Neuron (in vitro differentiated cells): ENCODE measurements around the gene SRRM2.

ENCODE experiments used
- H2AFZ ChIP-seq: one replicate; pipeline ENCODE4 v1.6.1; 2013; ENCODE audit warnings: low read depth, mild to moderate bottlenecking, inconsistent platforms, low read length, moderate library complexity
- H3K27me3 ChIP-seq: one replicate; pipeline ENCODE4 v1.6.1; 2013; ENCODE audit warnings: low read length; ENCODE audit not compliant: insufficient read depth
- H3K36me3 ChIP-seq: one replicate; pipeline ENCODE4 v1.6.1; 2013; ENCODE audit warnings: low read length; ENCODE audit not compliant: insufficient read depth
- H3K4me1 ChIP-seq: one replicate; pipeline ENCODE4 v1.6.1; 2013; ENCODE audit warnings: low read length; ENCODE audit not compliant: insufficient read depth
- H3K4me3 ChIP-seq: 2 replicates; pipeline ENCODE4 v1.5.1; 2013; ENCODE audit warnings: mild to moderate bottlenecking, low read length, moderate library complexity
- H3K9me3 ChIP-seq: one replicate; pipeline ENCODE4 v1.6.1; 2013; ENCODE audit warnings: low read length

Gene SRRM2

GRCh38 chr16:2710021-2710710 is 42.3 kb upstream of the SRRM2 start:
- no peak overlapping the region for H3K4me3 ChIP-seq
- H3K36me3 ChIP-seq, result peaks cover 36% of the 10 kb centered on the region
- H3K9me3 ChIP-seq, result no peaks in the 10 kb centered on the region
- H3K4me1 ChIP-seq, result no peaks in the 10 kb centered on the region
- H2AFZ ChIP-seq, result no peak overlapping the region
- no peaks in the 10 kb centered on the region for H3K27me3 ChIP-seq

- no peaks in the 10 kb centered on the region for H3K4me1 ChIP-seq
- peaks cover 31% of the 10 kb centered on the region for H3K36me3 ChIP-seq
- H3K27me3 ChIP-seq, result no peaks in the 10 kb centered on the region
- H2AFZ ChIP-seq, result no peak overlapping the region
- no peak overlapping the region for H3K4me3 ChIP-seq
- no peaks in the 10 kb centered on the region for H3K9me3 ChIP-seq
Measured at GRCh38 chr16:2710711-2711231, 41.7 kb upstream of the SRRM2 start.

GRCh38 chr16:2711370-2712062 is 40.9 kb upstream of the SRRM2 start:
- peaks cover 25% of the 10 kb centered on the region for H3K36me3 ChIP-seq
- H3K4me3 ChIP-seq, result no peak overlapping the region
- H3K9me3 ChIP-seq, result no peaks in the 10 kb centered on the region
- no peak overlapping the region for H2AFZ ChIP-seq
- H3K27me3 ChIP-seq, result no peaks in the 10 kb centered on the region
- no peaks in the 10 kb centered on the region for H3K4me1 ChIP-seq

GRCh38 chr16:2712063-2712441 is 40.4 kb upstream of the SRRM2 start:
- Histone ChIP-seq H3K9me3 (no peaks in the 10 kb centered on the region), H3K27me3 (no peaks in the 10 kb centered on the region), H3K36me3 (peaks cover 24% of the 10 kb centered on the region), H3K4me1 (no peaks in the 10 kb centered on the region), H3K4me3 (no peak overlapping the region), H2AFZ (no peak overlapping the region)

GRCh38 chr16:2712546-2712945 is 39.9 kb upstream of the SRRM2 start:
- Histone ChIP-seq H3K27me3 (no peaks in the 10 kb centered on the region), H3K4me3 (no peak overlapping the region), H3K36me3 (peaks cover 19% of the 10 kb centered on the region), H2AFZ (no peak overlapping the region), H3K4me1 (no peaks in the 10 kb centered on the region), H3K9me3 (no peaks in the 10 kb centered on the region)

GRCh38 chr16:2713523-2713922 is 38.9 kb upstream of the SRRM2 start:
- Histone ChIP-seq H3K9me3 (no peaks in the 10 kb centered on the region), H3K27me3 (no peaks in the 10 kb centered on the region), H3K4me3 (no peak overlapping the region), H3K36me3 (peaks cover 9% of the 10 kb centered on the region), H2AFZ (no peak overlapping the region), H3K4me1 (no peaks in the 10 kb centered on the region)

- no peaks in the 10 kb centered on the region for H3K27me3 ChIP-seq
- no peaks in the 10 kb centered on the region for H3K4me1 ChIP-seq
- H3K9me3 ChIP-seq, result no peaks in the 10 kb centered on the region
- H3K36me3 ChIP-seq, result peaks cover 6% of the 10 kb centered on the region
- H3K4me3 ChIP-seq, result no peak overlapping the region
- H2AFZ ChIP-seq, result no peak overlapping the region
Measured at GRCh38 chr16:2713985-2714774, 38.3 kb upstream of the SRRM2 start.

- no peaks in the 10 kb centered on the region for H3K27me3 ChIP-seq
- H3K36me3 ChIP-seq, result peaks cover 3% of the 10 kb centered on the region
- no peak overlapping the region for H3K4me3 ChIP-seq
- H2AFZ ChIP-seq, result no peak overlapping the region
- no peaks in the 10 kb centered on the region for H3K9me3 ChIP-seq
- H3K4me1 ChIP-seq, result peaks cover 3% of the 10 kb centered on the region
Measured at GRCh38 chr16:2715064-2715463, 37.4 kb upstream of the SRRM2 start.

GRCh38 chr16:2715519-2715918 is 36.9 kb upstream of the SRRM2 start:
- Histone ChIP-seq H3K27me3 (no peaks in the 10 kb centered on the region), H3K9me3 (no peaks in the 10 kb centered on the region), H3K4me3 (no peak overlapping the region), H3K36me3 (peaks cover 3% of the 10 kb centered on the region), H3K4me1 (peaks cover 3% of the 10 kb centered on the region), H2AFZ (no peak overlapping the region)

- Histone ChIP-seq H2AFZ (no peak overlapping the region), H3K36me3 (peaks cover 3% of the 10 kb centered on the region), H3K27me3 (no peaks in the 10 kb centered on the region), H3K9me3 (no peaks in the 10 kb centered on the region), H3K4me1 (peaks cover 3% of the 10 kb centered on the region), H3K4me3 (no peak overlapping the region)
Measured at GRCh38 chr16:2715966-2716885, 36.2 kb upstream of the SRRM2 start.

- no peaks in the 10 kb centered on the region for H3K27me3 ChIP-seq
- H3K36me3 ChIP-seq, result peaks cover 3% of the 10 kb centered on the region
- H2AFZ ChIP-seq, result no peak overlapping the region
- no peak overlapping the region for H3K4me3 ChIP-seq
- no peaks in the 10 kb centered on the region for H3K9me3 ChIP-seq
- peaks cover 3% of the 10 kb centered on the region for H3K4me1 ChIP-seq
Measured at GRCh38 chr16:2716948-2717347, 35.5 kb upstream of the SRRM2 start.

GRCh38 chr16:2717383-2718263 is 34.8 kb upstream of the SRRM2 start:
- Histone ChIP-seq H3K4me1 (peaks cover 3% of the 10 kb centered on the region), H3K27me3 (no peaks in the 10 kb centered on the region), H3K9me3 (no peaks in the 10 kb centered on the region), H3K36me3 (peaks cover 3% of the 10 kb centered on the region), H3K4me3 (no peak overlapping the region), H2AFZ (no peak overlapping the region)
